B cell (primary cell): Measurements from ENCODE around the gene HCN2.

ENCODE experiments used
- EZH2 ChIP-seq: IDR thresholded peaks from 2 replicates; pipeline ENCODE4 v1.6.1; 2012; ENCODE audit warnings: borderline replicate concordance, low read depth, mild to moderate bottlenecking, moderate library complexity, low read length; ENCODE audit not compliant: insufficient read depth, poor library complexity, severe bottlenecking
- TF ChIP-seq, protein P1 (sequence below): fragments of 200-600 bp; IDR thresholded peaks from one replicate; pipeline ENCODE4 v1.8.0; 2022; ENCODE audit warnings: antibody characterized with exemption, mild to moderate bottlenecking

DNA sequence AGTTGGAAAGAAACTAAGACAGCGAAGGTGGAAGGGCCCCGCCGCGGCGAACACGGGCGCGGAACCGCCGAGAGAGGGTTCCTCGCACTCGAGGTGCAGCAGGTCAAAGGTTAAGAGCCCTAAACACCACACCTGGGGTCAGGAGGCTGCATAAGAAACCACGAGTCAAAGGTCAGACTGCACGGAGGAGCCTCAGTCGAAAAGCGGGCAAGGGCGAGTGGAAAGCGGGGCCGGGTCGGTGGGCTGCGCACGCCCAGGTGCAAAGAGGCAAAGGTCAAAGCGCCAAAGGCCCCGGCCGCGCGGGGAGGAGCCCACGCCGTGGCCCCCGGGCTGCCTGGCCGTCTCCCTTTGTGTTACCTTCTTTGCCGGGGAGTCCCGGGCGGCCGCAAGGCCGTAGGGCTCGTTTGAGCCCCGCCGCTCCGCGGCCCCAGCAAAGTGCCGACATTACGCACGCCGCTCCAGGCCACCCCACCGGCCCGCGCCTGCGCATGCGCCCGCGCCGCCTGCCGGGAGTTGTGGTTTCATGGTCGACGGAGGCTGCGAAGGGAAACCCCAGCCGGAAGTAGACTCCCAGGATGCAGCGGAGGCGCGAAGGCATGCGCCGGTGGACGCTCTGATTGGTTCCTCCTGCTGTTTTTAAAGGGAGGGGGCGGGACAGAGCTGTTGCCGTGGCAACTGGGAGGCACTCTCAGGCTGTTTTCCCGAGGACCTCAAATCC, 43.5 kb downstream of the HCN2 start, which contains the start of gene POLRMT:
- TF ChIP-seq, protein P1, sequence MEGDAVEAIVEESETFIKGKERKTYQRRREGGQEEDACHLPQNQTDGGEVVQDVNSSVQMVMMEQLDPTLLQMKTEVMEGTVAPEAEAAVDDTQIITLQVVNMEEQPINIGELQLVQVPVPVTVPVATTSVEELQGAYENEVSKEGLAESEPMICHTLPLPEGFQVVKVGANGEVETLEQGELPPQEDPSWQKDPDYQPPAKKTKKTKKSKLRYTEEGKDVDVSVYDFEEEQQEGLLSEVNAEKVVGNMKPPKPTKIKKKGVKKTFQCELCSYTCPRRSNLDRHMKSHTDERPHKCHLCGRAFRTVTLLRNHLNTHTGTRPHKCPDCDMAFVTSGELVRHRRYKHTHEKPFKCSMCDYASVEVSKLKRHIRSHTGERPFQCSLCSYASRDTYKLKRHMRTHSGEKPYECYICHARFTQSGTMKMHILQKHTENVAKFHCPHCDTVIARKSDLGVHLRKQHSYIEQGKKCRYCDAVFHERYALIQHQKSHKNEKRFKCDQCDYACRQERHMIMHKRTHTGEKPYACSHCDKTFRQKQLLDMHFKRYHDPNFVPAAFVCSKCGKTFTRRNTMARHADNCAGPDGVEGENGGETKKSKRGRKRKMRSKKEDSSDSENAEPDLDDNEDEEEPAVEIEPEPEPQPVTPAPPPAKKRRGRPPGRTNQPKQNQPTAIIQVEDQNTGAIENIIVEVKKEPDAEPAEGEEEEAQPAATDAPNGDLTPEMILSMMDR = no peak
- no peak for TF ChIP-seq EZH2
